Panc1 (cell line): ENCODE measurements around the gene AADAT.

Source experiments
- POLR2AphosphoS5 ChIP-seq: IDR thresholded peaks from 2 replicates; pipeline ENCODE4 v1.6.1; 2012; ENCODE audit warnings: mild to moderate bottlenecking, low read depth, low read length, moderate library complexity
- TCF7L2 ChIP-seq: IDR thresholded peaks from 2 replicates; pipeline ENCODE4 v1.6.1; 2011; ENCODE audit warnings: mild to moderate bottlenecking, low read depth, low read length, inconsistent platforms
- TF ChIP-seq, protein P1 (sequence below): fragments of 450-650 bp; IDR thresholded peaks from 2 replicates; pipeline ENCODE4 v1.5.1; 2017; ENCODE audit warnings: mild to moderate bottlenecking
- TF ChIP-seq, protein P2 (sequence below), 2 experiments: IDR thresholded peaks; 2 replicates each; pipeline ENCODE4 v1.6.1; 2011 to 2012; ENCODE audit warnings: low read depth in 2 of 2, control low read depth in 1 of 2, low read length in 1 of 2, mild to moderate bottlenecking in 1 of 2, moderate library complexity in 1 of 2; ENCODE audit not compliant: insufficient read depth in 1 of 2

DNA sequence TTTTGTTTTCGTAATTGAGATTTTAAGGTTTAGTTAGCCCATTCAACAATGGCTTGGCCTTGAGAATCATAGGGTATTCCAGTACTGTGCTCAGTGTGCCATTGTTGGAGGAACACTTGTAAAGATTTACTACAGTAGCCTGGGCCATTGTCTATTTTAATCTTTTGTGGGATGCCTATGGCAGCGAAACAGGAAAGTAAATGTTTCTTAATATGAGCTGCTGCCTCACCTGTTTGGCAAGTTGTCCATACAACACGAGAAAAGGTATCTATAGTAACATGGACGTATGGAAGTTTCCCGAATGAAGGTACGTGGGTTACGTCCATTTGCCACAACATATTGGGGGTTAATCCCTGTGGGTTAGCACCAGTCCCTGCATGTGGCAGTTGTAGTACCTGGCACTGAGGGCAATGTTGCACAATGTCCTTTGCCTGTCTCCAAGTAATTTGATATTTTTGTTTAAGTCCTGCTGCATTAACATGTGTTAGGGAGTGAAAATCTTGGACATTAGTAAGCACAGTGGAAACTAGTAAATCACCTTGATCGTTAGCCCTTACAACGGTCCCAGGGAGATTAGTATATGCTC lies 38.6 kb upstream of the AADAT start:
- TF ChIP-seq, protein P1, sequence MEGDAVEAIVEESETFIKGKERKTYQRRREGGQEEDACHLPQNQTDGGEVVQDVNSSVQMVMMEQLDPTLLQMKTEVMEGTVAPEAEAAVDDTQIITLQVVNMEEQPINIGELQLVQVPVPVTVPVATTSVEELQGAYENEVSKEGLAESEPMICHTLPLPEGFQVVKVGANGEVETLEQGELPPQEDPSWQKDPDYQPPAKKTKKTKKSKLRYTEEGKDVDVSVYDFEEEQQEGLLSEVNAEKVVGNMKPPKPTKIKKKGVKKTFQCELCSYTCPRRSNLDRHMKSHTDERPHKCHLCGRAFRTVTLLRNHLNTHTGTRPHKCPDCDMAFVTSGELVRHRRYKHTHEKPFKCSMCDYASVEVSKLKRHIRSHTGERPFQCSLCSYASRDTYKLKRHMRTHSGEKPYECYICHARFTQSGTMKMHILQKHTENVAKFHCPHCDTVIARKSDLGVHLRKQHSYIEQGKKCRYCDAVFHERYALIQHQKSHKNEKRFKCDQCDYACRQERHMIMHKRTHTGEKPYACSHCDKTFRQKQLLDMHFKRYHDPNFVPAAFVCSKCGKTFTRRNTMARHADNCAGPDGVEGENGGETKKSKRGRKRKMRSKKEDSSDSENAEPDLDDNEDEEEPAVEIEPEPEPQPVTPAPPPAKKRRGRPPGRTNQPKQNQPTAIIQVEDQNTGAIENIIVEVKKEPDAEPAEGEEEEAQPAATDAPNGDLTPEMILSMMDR, result no peak
- no peak for TF ChIP-seq TCF7L2
- no peak for TF ChIP-seq POLR2AphosphoS5
- TF ChIP-seq, protein P2, sequence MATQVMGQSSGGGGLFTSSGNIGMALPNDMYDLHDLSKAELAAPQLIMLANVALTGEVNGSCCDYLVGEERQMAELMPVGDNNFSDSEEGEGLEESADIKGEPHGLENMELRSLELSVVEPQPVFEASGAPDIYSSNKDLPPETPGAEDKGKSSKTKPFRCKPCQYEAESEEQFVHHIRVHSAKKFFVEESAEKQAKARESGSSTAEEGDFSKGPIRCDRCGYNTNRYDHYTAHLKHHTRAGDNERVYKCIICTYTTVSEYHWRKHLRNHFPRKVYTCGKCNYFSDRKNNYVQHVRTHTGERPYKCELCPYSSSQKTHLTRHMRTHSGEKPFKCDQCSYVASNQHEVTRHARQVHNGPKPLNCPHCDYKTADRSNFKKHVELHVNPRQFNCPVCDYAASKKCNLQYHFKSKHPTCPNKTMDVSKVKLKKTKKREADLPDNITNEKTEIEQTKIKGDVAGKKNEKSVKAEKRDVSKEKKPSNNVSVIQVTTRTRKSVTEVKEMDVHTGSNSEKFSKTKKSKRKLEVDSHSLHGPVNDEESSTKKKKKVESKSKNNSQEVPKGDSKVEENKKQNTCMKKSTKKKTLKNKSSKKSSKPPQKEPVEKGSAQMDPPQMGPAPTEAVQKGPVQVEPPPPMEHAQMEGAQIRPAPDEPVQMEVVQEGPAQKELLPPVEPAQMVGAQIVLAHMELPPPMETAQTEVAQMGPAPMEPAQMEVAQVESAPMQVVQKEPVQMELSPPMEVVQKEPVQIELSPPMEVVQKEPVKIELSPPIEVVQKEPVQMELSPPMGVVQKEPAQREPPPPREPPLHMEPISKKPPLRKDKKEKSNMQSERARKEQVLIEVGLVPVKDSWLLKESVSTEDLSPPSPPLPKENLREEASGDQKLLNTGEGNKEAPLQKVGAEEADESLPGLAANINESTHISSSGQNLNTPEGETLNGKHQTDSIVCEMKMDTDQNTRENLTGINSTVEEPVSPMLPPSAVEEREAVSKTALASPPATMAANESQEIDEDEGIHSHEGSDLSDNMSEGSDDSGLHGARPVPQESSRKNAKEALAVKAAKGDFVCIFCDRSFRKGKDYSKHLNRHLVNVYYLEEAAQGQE (IDR thresholded peaks at IDR 0.05; ENCODE audit: insufficient read depth in 1 of 2, low read depth in 2 of 2, low read length in 1 of 2), result no peak
